SK-N-SH (cell line): ENCODE results near the gene GPR61. TPM values are rescaled to one million over a fixed set of nuclear protein-coding genes. Genes with fewer than 3 reads are reported as not detected.
A peak's percentile ranks its signal among the peaks of the same experiment; 100 is the strongest.

Experiments used
- CTCF ChIA-PET: fragments of 300-600, 350-600 bp; formaldehyde crosslinking; extraction: SDS; loops from one replicate; lab custom pipeline; 2021; lab: Yijun Ruan, JAX
- POLR2A ChIA-PET: fragments of 350-600 bp; sonication (Branson Sonifier 250); formaldehyde crosslinking; extraction: SDS; loops from one replicate; lab custom pipeline; 2020; ENCODE audit warnings: antibody characterized with exemption, inconsistent platforms; lab: Yijun Ruan, JAX
- DNase-seq: peaks from one replicate; pipeline ENCODE4 v3.0.0; 2012
- H2AFZ ChIP-seq: fragments of 200-600 bp; sonication (generic); 2 replicates; pipeline ENCODE4 v1.8.1; 2016; ENCODE audit warnings: antibody characterized with exemption, mild to moderate bottlenecking, low read depth
- H3F3A ChIP-seq: fragments of 200-600 bp; sonication (generic); replicated peaks from 2 replicates; pipeline ENCODE3; 2016; ENCODE audit warnings: antibody characterized with exemption, mild to moderate bottlenecking; ENCODE audit not compliant: insufficient read depth
- H3K27ac ChIP-seq, 2 experiments: fragments of 200-500 bp in 1 of 2; fragments of 200-600 bp in 1 of 2; sonication (Bioruptor generic) in 1 of 2; sonication (generic), shearing (Covaris generic) in 1 of 2; 2 replicates each; pipeline versions ENCODE4 v1.5.1 to v1.6.1; 2014 to 2016; ENCODE audit warnings: low read depth in 2 of 2, inconsistent platforms in 1 of 2, low read length in 1 of 2, mild to moderate bottlenecking in 1 of 2, mixed read lengths in 1 of 2
- H3K27me3 ChIP-seq: fragments of 200-600 bp; sonication (generic), shearing (Covaris generic); 2 replicates; pipeline ENCODE4 v1.6.1; 2016; ENCODE audit warnings: mixed run types; ENCODE audit not compliant: insufficient read depth
- H3K36me3 ChIP-seq, 2 experiments: fragments of 200-500 bp in 1 of 2; fragments of 200-600 bp in 1 of 2; sonication (Bioruptor generic) in 1 of 2; sonication (generic) in 1 of 2; replicated peaks in 1 of 2; 2 replicates each; pipeline versions ENCODE3 to v1.5.1; 2014 to 2016; ENCODE audit warnings: low read length in 1 of 2, mild to moderate bottlenecking in 1 of 2; ENCODE audit not compliant: insufficient read depth in 2 of 2, control insufficient read depth in 1 of 2
- H3K4me1 ChIP-seq, 2 experiments: fragments of 200-500 bp in 1 of 2; fragments of 200-600 bp in 1 of 2; sonication (Bioruptor generic) in 1 of 2; sonication (generic), shearing (Covaris generic) in 1 of 2; 2 replicates each; pipeline versions ENCODE4 v1.5.1 to v1.6.1; 2014 to 2016; ENCODE audit warnings: low read depth in 1 of 2, low read length in 1 of 2, mixed run types in 1 of 2; ENCODE audit not compliant: insufficient read depth in 2 of 2, control insufficient read depth in 1 of 2
- H3K4me2 ChIP-seq: fragments of 200-600 bp; sonication (generic), shearing (Covaris generic); 2 replicates; pipeline ENCODE4 v1.6.1; 2017; ENCODE audit warnings: mixed run types
- H3K4me3 ChIP-seq, 2 experiments: fragments of 200-500 bp in 1 of 2; fragments of 200-600 bp in 1 of 2; sonication (Bioruptor generic) in 1 of 2; sonication (generic), shearing (Covaris generic) in 1 of 2; 2 replicates each; pipeline versions ENCODE4 v1.5.1 to v1.8.1; 2014 to 2016; ENCODE audit warnings: low read depth in 2 of 2, inconsistent platforms in 1 of 2, low read length in 1 of 2, mild to moderate bottlenecking in 1 of 2, mixed read lengths in 1 of 2, moderate library complexity in 1 of 2
- H3K79me2 ChIP-seq: fragments of 200-600 bp; sonication (generic); 2 replicates; pipeline ENCODE4 v1.8.1; 2017; ENCODE audit warnings: mild to moderate bottlenecking; ENCODE audit not compliant: insufficient read depth
- H3K9ac ChIP-seq: fragments of 200-600 bp; sonication (generic); 2 replicates; pipeline ENCODE4 v1.6.1; 2017; ENCODE audit warnings: mixed run types
- H3K9me2 ChIP-seq: fragments of 200-600 bp; sonication (generic); 2 replicates; pipeline ENCODE4 v1.6.1; 2017; ENCODE audit warnings: mixed run types
- H3K9me3 ChIP-seq: fragments of 200-600 bp; sonication (generic); 2 replicates; pipeline ENCODE4 v1.6.1; 2017; ENCODE audit warnings: mixed run types, mild to moderate bottlenecking, moderate library complexity
- H4K20me1 ChIP-seq: fragments of 200-600 bp; sonication (generic); 2 replicates; pipeline ENCODE4 v1.6.1; 2017; ENCODE audit warnings: mild to moderate bottlenecking, mixed run types; ENCODE audit not compliant: insufficient read depth
- ELF1 ChIP-seq: IDR thresholded peaks from 2 replicates; pipeline ENCODE4 v1.4.0; 2012
- EP300 ChIP-seq, 2 experiments: IDR thresholded peaks; 2 replicates each; pipeline versions ENCODE4 v1.4.0 to v1.6.1; 2012; ENCODE audit warnings: borderline replicate concordance in 1 of 2, low read depth in 1 of 2, low read length in 1 of 2
- EZH2phosphoT487 ChIP-seq: fragments of 200-600 bp; sonication (generic); IDR thresholded peaks from 2 replicates; pipeline ENCODE4 v1.6.1; 2017; ENCODE audit warnings: low read depth, mixed run types, mild to moderate bottlenecking, antibody characterized with exemption, moderate library complexity, borderline replicate concordance
- GABPA ChIP-seq: IDR thresholded peaks from 2 replicates; pipeline ENCODE4 v1.4.0; 2012; ENCODE audit warnings: low read depth, mild to moderate bottlenecking
- MXI1 ChIP-seq: IDR thresholded peaks from 2 replicates; pipeline ENCODE4 v1.6.1; 2012; ENCODE audit warnings: mild to moderate bottlenecking, low read depth, low read length, improper control_type of control experiment
- RCOR1 ChIP-seq: fragments of 150-350 bp; IDR thresholded peaks from 2 replicates; pipeline ENCODE4 v1.6.1; 2017; ENCODE audit warnings: antibody characterized with exemption, low read length
- SIN3A ChIP-seq: IDR thresholded peaks from 2 replicates; pipeline ENCODE4 v1.6.1; 2012; ENCODE audit warnings: low read depth, mild to moderate bottlenecking, low read length, moderate library complexity, borderline replicate concordance
- WGBS: methylation state at CpG from one replicate; pipeline ENCODE4 v1.1.6; 2017; ENCODE audit warnings: low lambda C conversion rate; 5-methylcytosine and 5-hydroxymethylcytosine counted together
- polyA plus RNA-seq, 3 experiments: library from polyadenylated mRNA; depleted of rRNA; stranded (reverse); fragments of >200 nt; gene quantifications; 2 replicates each; pipeline ENCODE4 v1.2.3, GENCODE V29; 2012
- TF ChIP-seq, protein P1 (sequence below): IDR thresholded peaks from 2 replicates; pipeline ENCODE4; 2012
- TF ChIP-seq, protein P2 (sequence below): IDR thresholded peaks from 2 replicates; pipeline ENCODE4 v1.6.1; 2012; ENCODE audit warnings: mild to moderate bottlenecking, low read depth, low read length, moderate library complexity

GPR61 gene
- polyA plus RNA-seq, 1 of the 3 experiments (the other 2 are of a cell fraction), result not detected

DNA sequence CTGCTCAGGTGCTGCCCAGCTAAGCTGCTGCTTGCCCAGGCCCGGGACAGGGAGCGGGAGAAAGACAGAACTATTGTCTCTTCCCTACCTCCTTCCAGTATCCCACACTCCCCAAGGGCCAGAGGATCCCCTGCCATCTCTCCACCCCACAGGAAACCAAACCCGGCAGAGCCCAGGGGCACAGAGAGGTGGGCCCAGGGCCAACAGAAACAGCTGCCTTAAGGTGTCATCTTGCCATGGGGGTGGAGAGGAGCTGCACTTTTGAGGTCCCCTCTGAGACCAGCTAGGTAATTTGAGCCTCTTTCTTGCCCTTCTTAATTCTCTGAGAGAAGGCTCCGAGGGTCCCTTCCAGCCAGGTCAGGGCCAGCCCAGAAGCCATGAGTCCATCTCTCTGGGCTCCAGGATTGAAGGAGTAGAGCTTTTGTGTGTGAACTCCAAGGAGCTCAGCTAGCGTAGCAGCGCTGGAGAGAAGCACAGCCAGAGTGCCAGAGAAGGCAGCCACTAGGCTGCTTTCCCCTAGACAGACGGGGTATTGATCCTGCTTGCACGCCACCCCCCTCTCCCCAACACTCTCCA is 9.7 kb upstream of the GPR61 start:
- no peaks in the 10 kb centered on the region for H3K36me3 ChIP-seq
- H4K20me1 ChIP-seq, result no peaks in the 10 kb centered on the region
- H3K4me2 ChIP-seq, result no peak overlapping the region
- TF ChIP-seq, protein P1, sequence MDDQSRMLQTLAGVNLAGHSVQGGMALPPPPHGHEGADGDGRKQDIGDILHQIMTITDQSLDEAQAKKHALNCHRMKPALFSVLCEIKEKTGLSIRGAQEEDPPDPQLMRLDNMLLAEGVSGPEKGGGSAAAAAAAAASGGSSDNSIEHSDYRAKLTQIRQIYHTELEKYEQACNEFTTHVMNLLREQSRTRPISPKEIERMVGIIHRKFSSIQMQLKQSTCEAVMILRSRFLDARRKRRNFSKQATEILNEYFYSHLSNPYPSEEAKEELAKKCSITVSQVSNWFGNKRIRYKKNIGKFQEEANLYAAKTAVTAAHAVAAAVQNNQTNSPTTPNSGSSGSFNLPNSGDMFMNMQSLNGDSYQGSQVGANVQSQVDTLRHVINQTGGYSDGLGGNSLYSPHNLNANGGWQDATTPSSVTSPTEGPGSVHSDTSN, result no peak
- peak; percentile 22; the same call in 1 of the 2 replicates for TF ChIP-seq MXI1
- no peak for TF ChIP-seq ELF1
- DNase-seq, result peak; percentile 40
- H3K79me2 ChIP-seq, result no peaks in the 10 kb centered on the region
- no peaks in the 10 kb centered on the region for H3F3A ChIP-seq
- H3K9ac ChIP-seq, result no peak overlapping the region
- H3K27ac ChIP-seq, result peak overlapping the region in 1 of 2 experiments; percentile 74; a peak in 2 of 4 replicates
- peaks cover 0 to 29% of the 10 kb centered on the region in 2 experiments; a peak in 1 of 4 replicates for H3K4me1 ChIP-seq
- ChIA-PET CTCF (interaction anchor here (1.6 to 26.3 kb wide), 7 partner anchors 16 to 266 kb away, joined by 4 to 1710 read pairs (median 7); partner anchors contain the start of genes AMIGO1, ATXN7L2 and CYB561D1), POLR2A (interaction anchor here (0.7 to 2.2 kb wide), 7 partner anchors 19 to 46 kb away, joined by 3 to 13 read pairs (median 6); partner anchors contain the start of genes ATXN7L2, CYB561D1 and GNAI3)
- H2AFZ ChIP-seq, result no peak overlapping the region
- H3K4me3 ChIP-seq, result no peak overlapping the region
- no peaks in the 10 kb centered on the region for H3K9me3 ChIP-seq
- no peaks in the 10 kb centered on the region for H3K9me2 ChIP-seq
- H3K27me3 ChIP-seq, result no peaks in the 10 kb centered on the region; the same call in 1 of the 2 replicates
- 85% methylated on average over 7 of the region's 8 CpGs for WGBS

DNA sequence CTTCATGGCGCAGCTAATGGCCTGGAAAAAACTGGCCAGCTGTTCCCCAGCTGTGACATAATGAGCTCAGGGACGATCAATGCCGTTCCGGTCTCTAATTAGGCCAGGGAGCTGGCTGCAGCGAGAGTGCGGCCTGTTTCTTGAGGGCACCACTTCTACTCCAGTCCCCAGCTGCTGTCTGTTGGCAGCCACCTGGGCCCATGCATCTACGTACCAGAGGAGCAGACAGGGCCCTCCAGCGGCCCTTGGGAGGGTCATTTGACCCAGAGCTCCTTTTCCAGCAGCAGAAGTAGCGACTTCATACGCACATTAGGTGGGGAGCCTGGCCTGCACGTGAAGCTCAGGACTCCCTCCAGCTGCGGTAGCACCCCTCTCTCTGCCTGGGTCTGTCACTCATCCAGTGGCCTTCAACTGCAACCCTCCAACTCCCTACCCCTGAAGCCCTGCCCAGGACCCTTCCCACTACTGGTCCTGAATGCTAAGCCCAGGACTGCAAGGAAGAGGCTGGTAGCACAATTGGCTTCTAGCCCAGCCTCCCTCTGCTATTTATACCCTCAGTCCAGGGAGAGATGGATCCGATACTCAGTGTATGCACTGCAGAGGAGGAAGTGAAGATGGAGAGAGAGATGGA is 9.1 kb upstream of the GPR61 start:
- no peaks in the 10 kb centered on the region for H3F3A ChIP-seq
- no peaks in the 10 kb centered on the region for H3K9me2 ChIP-seq
- peak; percentile 66 for DNase-seq
- no peaks in the 10 kb centered on the region for H3K79me2 ChIP-seq
- H3K4me2 ChIP-seq, result no peak overlapping the region
- ChIA-PET CTCF (interaction anchor here (1.6 to 26.3 kb wide), 7 partner anchors 15 to 266 kb away, joined by 4 to 1710 read pairs (median 7); partner anchors contain the start of genes AMIGO1, ATXN7L2 and CYB561D1), POLR2A (interaction anchor here (0.7 to 2.2 kb wide), 7 partner anchors 18 to 47 kb away, joined by 3 to 13 read pairs (median 6); partner anchors contain the start of genes ATXN7L2, CYB561D1 and GNAI3)
- no peak overlapping the region for H3K9ac ChIP-seq
- H4K20me1 ChIP-seq, result no peaks in the 10 kb centered on the region
- no peak overlapping the region for H2AFZ ChIP-seq
- H3K4me1 ChIP-seq, result peaks cover 0 to 36% of the 10 kb centered on the region in 2 experiments; a peak in 1 of 4 replicates
- no peaks in the 10 kb centered on the region for H3K9me3 ChIP-seq
- no peaks in the 10 kb centered on the region; the same call in 1 of the 2 replicates for H3K27me3 ChIP-seq
- peak overlapping the region in 1 of 2 experiments; percentile 74; a peak in 2 of 4 replicates for H3K27ac ChIP-seq
- TF ChIP-seq RCOR1 (peak; percentile 43; the same call in 1 of the 2 replicates), EP300 (IDR thresholded peaks at IDR 0.05; ENCODE audit: borderline replicate concordance in 1 of 2, low read depth in 1 of 2, low read length in 1 of 2) (peak in 1 of 2 experiments; percentile 15; a peak in 1 of 4 replicates), MXI1 (0 out of 2 replicates have a peak, but pooled peaks have one; percentile 23), SIN3A (no peak), EZH2phosphoT487 (no peak), GABPA (no peak)
- TF ChIP-seq, protein P2, sequence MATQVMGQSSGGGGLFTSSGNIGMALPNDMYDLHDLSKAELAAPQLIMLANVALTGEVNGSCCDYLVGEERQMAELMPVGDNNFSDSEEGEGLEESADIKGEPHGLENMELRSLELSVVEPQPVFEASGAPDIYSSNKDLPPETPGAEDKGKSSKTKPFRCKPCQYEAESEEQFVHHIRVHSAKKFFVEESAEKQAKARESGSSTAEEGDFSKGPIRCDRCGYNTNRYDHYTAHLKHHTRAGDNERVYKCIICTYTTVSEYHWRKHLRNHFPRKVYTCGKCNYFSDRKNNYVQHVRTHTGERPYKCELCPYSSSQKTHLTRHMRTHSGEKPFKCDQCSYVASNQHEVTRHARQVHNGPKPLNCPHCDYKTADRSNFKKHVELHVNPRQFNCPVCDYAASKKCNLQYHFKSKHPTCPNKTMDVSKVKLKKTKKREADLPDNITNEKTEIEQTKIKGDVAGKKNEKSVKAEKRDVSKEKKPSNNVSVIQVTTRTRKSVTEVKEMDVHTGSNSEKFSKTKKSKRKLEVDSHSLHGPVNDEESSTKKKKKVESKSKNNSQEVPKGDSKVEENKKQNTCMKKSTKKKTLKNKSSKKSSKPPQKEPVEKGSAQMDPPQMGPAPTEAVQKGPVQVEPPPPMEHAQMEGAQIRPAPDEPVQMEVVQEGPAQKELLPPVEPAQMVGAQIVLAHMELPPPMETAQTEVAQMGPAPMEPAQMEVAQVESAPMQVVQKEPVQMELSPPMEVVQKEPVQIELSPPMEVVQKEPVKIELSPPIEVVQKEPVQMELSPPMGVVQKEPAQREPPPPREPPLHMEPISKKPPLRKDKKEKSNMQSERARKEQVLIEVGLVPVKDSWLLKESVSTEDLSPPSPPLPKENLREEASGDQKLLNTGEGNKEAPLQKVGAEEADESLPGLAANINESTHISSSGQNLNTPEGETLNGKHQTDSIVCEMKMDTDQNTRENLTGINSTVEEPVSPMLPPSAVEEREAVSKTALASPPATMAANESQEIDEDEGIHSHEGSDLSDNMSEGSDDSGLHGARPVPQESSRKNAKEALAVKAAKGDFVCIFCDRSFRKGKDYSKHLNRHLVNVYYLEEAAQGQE, result no peak
- 71% methylated on average over 13 of the region's 13 CpGs for WGBS
- no peaks in the 10 kb centered on the region for H3K36me3 ChIP-seq
- no peak overlapping the region for H3K4me3 ChIP-seq
